Measurements from ENCODE around the gene CCT2.

DNA sequence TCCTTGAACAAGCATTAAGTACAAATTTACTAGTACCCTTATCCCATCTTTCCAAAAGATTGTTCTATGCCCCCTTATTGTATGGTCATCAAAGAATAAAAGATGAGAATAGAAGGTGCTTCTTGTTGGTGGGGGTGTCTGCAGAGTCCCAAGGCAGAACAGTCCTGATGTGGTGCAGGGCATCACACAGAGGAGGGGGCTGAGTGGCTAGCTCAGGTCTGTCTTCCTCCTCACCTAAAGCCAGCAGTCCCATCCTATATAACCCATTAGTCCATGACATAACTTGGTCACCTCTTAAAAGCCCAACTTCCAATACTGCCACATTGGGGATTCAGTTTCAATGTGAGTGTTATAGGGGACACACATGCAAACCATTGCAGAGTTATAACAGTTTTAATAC, 15.5 kb downstream of the CCT2 start:
- TF ChIP-seq SP2 (IDR thresholded peaks at IDR 0.05; ENCODE audit: low read length) (no peak), TEAD4 (IDR thresholded peaks at IDR 0.05; ENCODE audit: low read depth, low read length) (no peak), HDAC2 (IDR thresholded peaks at IDR 0.05; ENCODE audit: borderline replicate concordance in 1 of 2, low read depth in 2 of 2, low read length in 2 of 2) (no peak), SIN3A (conservative IDR thresholded peaks at IDR 0.05 in 1 of 2, IDR thresholded peaks at IDR 0.05 in 1 of 2; ENCODE audit: low read depth in 1 of 2, low read length in 2 of 2) (no peak), CEBPB (IDR thresholded peaks at IDR 0.05; ENCODE audit: low read depth, low read length) (no peak), POLR2A (IDR thresholded peaks at IDR 0.05; ENCODE audit: control extremely low read depth in 1 of 2, low read depth in 2 of 2, low read length in 2 of 2) (no peak), YY1 (IDR thresholded peaks at IDR 0.05; ENCODE audit: low read depth, low read length) (no peak), CHD2 (IDR thresholded peaks at IDR 0.05; ENCODE audit: low read length) (no peak), EZH2 (IDR thresholded peaks at IDR 0.05; ENCODE audit: low read depth, low read length, severe bottlenecking) (no peak), JUN (IDR thresholded peaks at IDR 0.05; ENCODE audit: low read depth, low read length) (no peak)
- TF ChIP-seq, protein P1, sequence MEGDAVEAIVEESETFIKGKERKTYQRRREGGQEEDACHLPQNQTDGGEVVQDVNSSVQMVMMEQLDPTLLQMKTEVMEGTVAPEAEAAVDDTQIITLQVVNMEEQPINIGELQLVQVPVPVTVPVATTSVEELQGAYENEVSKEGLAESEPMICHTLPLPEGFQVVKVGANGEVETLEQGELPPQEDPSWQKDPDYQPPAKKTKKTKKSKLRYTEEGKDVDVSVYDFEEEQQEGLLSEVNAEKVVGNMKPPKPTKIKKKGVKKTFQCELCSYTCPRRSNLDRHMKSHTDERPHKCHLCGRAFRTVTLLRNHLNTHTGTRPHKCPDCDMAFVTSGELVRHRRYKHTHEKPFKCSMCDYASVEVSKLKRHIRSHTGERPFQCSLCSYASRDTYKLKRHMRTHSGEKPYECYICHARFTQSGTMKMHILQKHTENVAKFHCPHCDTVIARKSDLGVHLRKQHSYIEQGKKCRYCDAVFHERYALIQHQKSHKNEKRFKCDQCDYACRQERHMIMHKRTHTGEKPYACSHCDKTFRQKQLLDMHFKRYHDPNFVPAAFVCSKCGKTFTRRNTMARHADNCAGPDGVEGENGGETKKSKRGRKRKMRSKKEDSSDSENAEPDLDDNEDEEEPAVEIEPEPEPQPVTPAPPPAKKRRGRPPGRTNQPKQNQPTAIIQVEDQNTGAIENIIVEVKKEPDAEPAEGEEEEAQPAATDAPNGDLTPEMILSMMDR (IDR thresholded peaks at IDR 0.05; ENCODE audit: control extremely low read depth in 1 of 3, insufficient read depth in 1 of 3, low read depth in 1 of 3, low read length in 3 of 3), result no peak
- TF ChIP-seq, protein P2, sequence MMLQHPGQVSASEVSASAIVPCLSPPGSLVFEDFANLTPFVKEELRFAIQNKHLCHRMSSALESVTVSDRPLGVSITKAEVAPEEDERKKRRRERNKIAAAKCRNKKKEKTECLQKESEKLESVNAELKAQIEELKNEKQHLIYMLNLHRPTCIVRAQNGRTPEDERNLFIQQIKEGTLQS (IDR thresholded peaks at IDR 0.05; ENCODE audit: insufficient read depth, low read depth, low read length), result no peak
